Left ventricle myocardium inferior (tissue), 1 donor: Measurements from ENCODE around the gene FILIP1L. TPM values are rescaled to one million over a fixed set of nuclear protein-coding genes. Genes with fewer than 3 reads are reported as not detected.

Experiments used
- DNase-seq: peaks from one replicate; pipeline ENCODE4 v3.0.0-alpha.2; 2020
- H3K27ac ChIP-seq: fragments of 200-600 bp; replicated peaks from 2 replicates; pipeline ENCODE4 v1.8.0; 2021
- H3K27me3 ChIP-seq: fragments of 200-600 bp; 2 replicates; pipeline ENCODE4 v1.8.0; 2021; ENCODE audit warnings: low read depth
- H3K36me3 ChIP-seq: fragments of 200-600 bp; 2 replicates; pipeline ENCODE4 v1.8.0; 2021
- H3K4me1 ChIP-seq: fragments of 200-600 bp; 2 replicates; pipeline ENCODE4 v1.8.0; 2021
- H3K4me3 ChIP-seq: fragments of 200-600 bp; 2 replicates; pipeline ENCODE4 v1.8.0; 2021; ENCODE audit warnings: mild to moderate bottlenecking, moderate library complexity
- H3K9me3 ChIP-seq: fragments of 200-600 bp; replicated peaks from 2 replicates; pipeline ENCODE4 v1.8.0; 2021
- intact Hi-C: fragments of 100-400 bp; cut with micrococcal nuclease; formaldehyde crosslinking; loops from one replicate; pipeline ENCODE4 v1.11.0; 2022
- total RNA-seq: library from RNA; stranded (reverse); fragmentation: NEBNext Ultra II Directional; extraction: Animal tissue kit (Norgen Biotek cat#: 25700); gene quantifications from one replicate; pipeline ENCODE4 v1.2.1, GENCODE V29; 2021
- TF ChIP-seq, protein P1 (sequence below): fragments of 200-600 bp; IDR thresholded peaks from 2 replicates; pipeline ENCODE4 v1.8.0; 2021; ENCODE audit warnings: antibody characterized with exemption, mild to moderate bottlenecking, borderline replicate concordance
- donor health status: DM: no; HTN: yes; CAD: no; lungs with severe emphysema.

Gene FILIP1L
- total RNA-seq, 1 donor from 2014 or later, result 84.9 TPM

- TF ChIP-seq, protein P1, sequence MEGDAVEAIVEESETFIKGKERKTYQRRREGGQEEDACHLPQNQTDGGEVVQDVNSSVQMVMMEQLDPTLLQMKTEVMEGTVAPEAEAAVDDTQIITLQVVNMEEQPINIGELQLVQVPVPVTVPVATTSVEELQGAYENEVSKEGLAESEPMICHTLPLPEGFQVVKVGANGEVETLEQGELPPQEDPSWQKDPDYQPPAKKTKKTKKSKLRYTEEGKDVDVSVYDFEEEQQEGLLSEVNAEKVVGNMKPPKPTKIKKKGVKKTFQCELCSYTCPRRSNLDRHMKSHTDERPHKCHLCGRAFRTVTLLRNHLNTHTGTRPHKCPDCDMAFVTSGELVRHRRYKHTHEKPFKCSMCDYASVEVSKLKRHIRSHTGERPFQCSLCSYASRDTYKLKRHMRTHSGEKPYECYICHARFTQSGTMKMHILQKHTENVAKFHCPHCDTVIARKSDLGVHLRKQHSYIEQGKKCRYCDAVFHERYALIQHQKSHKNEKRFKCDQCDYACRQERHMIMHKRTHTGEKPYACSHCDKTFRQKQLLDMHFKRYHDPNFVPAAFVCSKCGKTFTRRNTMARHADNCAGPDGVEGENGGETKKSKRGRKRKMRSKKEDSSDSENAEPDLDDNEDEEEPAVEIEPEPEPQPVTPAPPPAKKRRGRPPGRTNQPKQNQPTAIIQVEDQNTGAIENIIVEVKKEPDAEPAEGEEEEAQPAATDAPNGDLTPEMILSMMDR, result no peak
- H3K27me3 ChIP-seq, result no peaks in the 10 kb centered on the region
- H3K9me3 ChIP-seq, result no peaks in the 10 kb centered on the region
- intact Hi-C loops, result no loop called here
- no peak for DNase-seq
- H3K27ac ChIP-seq, result peak overlapping the region; percentile 80
- no peaks in the 10 kb centered on the region for H3K36me3 ChIP-seq
- H3K4me1 ChIP-seq, result peaks cover 60% of the 10 kb centered on the region
- no peak overlapping the region for H3K4me3 ChIP-seq
These were observed 11.0 kb upstream of the FILIP1L start for GRCh38 chr3:100125161-100125938.

DNA sequence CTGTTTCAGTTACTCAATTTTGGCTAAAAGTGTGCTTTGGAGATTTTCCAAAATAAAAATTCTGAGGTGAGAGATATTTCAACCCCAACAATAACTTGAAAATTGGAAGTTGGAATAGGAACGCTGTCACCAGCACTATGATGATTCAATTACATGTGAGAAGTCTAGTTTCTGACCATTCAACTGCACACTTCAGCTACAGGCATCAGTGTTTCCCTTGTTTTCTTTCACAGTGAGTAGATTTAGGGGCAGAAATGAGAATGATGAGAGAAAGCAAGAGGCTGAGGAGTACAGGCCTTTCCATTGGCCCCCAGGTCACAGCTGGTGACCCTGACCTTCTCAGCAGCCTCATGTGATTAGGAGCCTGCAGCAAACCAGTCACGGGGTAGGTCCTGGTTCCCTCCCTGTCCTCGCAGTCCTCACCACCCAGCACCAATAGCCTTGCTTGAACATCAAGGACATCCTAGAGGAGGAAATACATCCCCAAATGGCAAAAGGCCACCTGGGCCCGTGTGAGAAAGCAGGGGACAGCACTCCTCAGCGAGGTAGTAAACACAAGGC, 10.0 kb upstream of the FILIP1L start:
- intact Hi-C loops, result no loop called here
- Histone ChIP-seq H3K27me3 (no peaks in the 10 kb centered on the region), H3K27ac (peak overlapping the region; percentile 80), H3K36me3 (no peaks in the 10 kb centered on the region), H3K9me3 (no peaks in the 10 kb centered on the region), H3K4me1 (peaks cover 70% of the 10 kb centered on the region), H3K4me3 (no peak overlapping the region)
- DNase-seq, result peak; percentile 47
- TF ChIP-seq, protein P1, result no peak

DNA sequence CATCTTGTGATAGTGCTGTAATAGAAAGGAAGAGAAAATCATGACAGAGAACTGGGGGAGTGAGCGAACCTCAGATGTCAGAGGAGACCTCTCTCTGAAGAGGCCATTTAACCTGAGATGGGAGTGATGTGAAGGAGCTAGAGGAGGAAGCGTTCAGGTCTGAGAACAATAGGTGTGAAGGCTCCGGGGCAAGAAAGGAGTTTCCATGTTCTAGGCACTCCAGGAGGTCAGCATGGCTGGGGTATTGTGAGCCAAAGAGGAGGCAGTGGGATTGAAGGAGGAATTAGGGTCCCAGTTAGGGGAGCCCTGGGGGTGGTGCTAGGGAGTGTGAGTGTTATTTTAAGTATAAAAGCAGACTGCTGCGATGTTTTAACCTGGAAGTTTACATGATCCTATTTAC, 8.8 kb upstream of the FILIP1L start:
- no peak overlapping the region for H3K4me3 ChIP-seq
- TF ChIP-seq, protein P1, result no peak
- no peaks in the 10 kb centered on the region for H3K9me3 ChIP-seq
- peak overlapping the region; percentile 80 for H3K27ac ChIP-seq
- intact Hi-C loops, result no loop called here
- H3K36me3 ChIP-seq, result no peaks in the 10 kb centered on the region
- no peaks in the 10 kb centered on the region for H3K27me3 ChIP-seq
- DNase-seq, result no peak
- peaks cover 71% of the 10 kb centered on the region for H3K4me1 ChIP-seq

DNA sequence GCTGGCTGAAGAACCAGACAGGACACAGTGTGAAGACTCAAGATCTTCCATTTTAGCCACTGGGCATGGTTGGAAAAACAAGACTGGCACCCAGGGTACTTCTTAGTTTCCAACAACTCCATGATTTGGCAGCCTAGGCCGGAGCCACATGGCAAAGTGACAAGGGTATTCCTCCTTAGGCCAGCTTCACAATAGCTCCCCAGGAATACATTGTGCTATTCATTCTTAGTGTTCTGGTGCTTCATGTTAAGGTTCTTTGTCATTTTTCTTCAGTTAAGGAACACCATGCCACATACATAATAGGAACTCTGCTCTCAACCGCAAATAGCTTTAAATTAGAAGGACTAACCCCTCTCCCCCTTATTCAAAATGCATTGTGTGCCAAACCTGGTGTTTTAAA, 8.0 kb upstream of the FILIP1L start:
- TF ChIP-seq, protein P1, result no peak
- peaks cover 63% of the 10 kb centered on the region for H3K4me1 ChIP-seq
- H3K9me3 ChIP-seq, result no peaks in the 10 kb centered on the region
- no peak for DNase-seq
- intact Hi-C loops, result no loop called here
- H3K36me3 ChIP-seq, result no peaks in the 10 kb centered on the region
- peak overlapping the region; percentile 80 for H3K27ac ChIP-seq
- no peak overlapping the region for H3K4me3 ChIP-seq
- no peaks in the 10 kb centered on the region for H3K27me3 ChIP-seq

DNA sequence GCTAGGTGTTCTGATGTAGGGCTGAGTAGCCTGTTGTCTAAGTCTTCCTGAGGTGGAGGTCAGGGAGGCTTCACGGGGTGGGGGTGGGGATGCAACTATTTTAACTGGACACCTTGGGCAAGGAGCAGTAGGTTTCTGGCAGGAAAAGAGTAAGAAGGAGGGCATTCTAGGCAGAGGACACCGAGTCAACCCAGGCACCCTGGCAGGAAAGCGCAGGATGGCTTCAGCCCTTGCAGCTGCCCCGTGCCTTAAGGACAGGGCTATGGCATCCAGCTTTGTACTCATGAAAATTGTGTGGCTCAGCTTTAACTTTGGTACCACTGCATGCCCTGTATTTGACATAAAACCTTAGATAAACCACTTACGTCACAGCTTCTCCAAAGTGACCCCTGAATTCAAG, 6.4 kb upstream of the FILIP1L start:
- intact Hi-C loops, result no loop called here
- Histone ChIP-seq H3K27me3 (no peaks in the 10 kb centered on the region), H3K36me3 (no peaks in the 10 kb centered on the region), H3K9me3 (no peaks in the 10 kb centered on the region), H3K4me3 (no peak overlapping the region), H3K27ac (peak overlapping the region; percentile 59), H3K4me1 (peaks cover 54% of the 10 kb centered on the region)
- TF ChIP-seq, protein P1, result no peak
- DNase-seq, result no peak
